Measurements from ENCODE around the gene CFAP70.

Gene CFAP70

GRCh38 chr10:73252445-73253224 lies 106.0 kb downstream of the CFAP70 start, which contains the start of gene MRPS16:
MRPS16 (minus strand) TSS chr10:73252644; CDS start chr10:73252482, 162 bp downstream.
- DNase-seq (ENCODE audit: low read depth), result peak; percentile 96

- no peak for DNase-seq (ENCODE audit: low read depth)
Observed at GRCh38 chr10:73251683-73252444, 106.8 kb downstream of the CFAP70 start.

GRCh38 chr10:73248259-73248724 lies 110.4 kb downstream of the CFAP70 start:
- DNase-seq (ENCODE audit: low read depth), result no peak

DNA sequence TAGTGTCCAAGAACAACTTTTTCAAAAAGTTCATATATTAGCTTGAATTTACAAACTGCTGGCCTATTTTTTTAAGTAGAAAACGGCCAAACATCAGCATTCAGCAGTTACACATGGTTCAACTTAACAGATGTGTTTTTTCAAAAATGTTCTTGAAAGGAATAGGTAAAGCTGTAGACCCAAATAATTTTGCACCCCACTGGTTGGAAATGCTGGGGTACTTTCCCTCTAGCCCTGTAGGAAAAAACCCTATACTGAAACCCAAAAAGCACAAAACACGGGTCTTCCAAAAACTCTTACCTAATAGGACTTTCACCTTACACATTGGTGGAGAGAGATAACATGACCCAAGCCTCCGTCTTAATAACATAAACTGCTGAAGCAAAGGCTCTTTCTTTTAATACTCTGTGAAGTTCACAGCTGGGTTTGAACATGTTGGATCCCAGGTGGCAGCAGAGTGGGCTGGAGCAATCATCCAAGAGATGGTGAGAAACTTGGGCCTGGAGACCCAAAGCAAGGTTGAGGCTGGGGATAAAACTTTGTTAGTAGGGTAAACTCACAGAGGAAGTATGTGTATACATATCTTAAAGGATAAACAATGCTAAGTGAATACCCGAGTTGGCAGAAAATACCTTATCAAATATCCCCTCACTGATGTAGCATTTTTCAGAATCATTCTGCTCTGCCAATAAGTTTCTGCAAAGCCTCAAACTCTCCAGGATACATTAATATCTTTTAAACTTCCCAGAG lies 111.0 kb downstream of the CFAP70 start:
- no peak for DNase-seq (ENCODE audit: low read depth)

- peak; percentile 85 for DNase-seq (ENCODE audit: low read depth)
Observed at GRCh38 chr10:73246646-73247508, 111.8 kb downstream of the CFAP70 start, which contains the start of gene DNAJC9. DNAJC9 (minus strand) TSS chr10:73247255; CDS start chr10:73247189, 66 bp downstream.

DNA sequence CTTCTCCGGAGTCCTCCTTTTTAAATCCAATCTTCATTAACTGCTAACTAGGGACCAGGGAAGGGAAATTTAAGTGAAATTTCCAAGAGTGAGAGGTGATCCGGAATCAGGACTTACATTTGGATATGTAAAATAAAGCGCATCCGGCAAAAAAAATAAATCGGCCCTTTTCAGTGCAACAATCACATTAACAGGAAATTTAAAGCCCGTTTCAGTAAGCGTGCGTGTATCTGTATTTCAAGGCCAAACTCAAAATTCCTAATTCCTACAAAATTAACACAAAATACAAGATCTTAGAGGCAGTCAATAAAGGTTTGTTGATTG lies 112.4 kb downstream of the CFAP70 start:
- no peak for DNase-seq (ENCODE audit: low read depth)

- DNase-seq (ENCODE audit: low read depth), result no peak
Observed at GRCh38 chr10:73244866-73245477, 113.7 kb downstream of the CFAP70 start.

DNA sequence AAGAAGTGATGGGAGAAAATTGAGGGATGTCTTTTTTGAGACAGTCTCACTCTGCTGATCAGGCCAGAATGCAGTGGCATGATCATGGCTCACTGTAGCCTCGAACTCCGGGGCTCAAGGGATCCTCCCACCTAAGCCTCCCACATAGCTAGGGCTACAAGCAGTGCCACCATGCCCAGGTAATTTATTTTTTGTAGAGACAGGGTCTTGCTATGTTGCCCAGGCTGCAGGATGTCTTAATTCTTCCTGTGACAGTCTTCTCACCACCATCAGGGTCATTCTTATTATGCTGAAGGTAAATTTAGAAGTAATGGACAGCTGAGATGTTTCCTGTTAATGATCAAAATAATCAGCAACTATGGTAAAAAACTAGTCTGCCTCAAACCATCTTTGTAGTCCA lies 118.8 kb downstream of the CFAP70 start:
- DNase-seq (ENCODE audit: low read depth), result no peak

- no peak for DNase-seq (ENCODE audit: low read depth)
Observed at GRCh38 chr10:73238990-73239566, 119.6 kb downstream of the CFAP70 start.

- no peak for DNase-seq (ENCODE audit: low read depth)
Observed at GRCh38 chr10:73234695-73235094, 124.0 kb downstream of the CFAP70 start.

- DNase-seq (ENCODE audit: low read depth), result no peak
Observed at GRCh38 chr10:73233883-73234282, 124.8 kb downstream of the CFAP70 start.

DNA sequence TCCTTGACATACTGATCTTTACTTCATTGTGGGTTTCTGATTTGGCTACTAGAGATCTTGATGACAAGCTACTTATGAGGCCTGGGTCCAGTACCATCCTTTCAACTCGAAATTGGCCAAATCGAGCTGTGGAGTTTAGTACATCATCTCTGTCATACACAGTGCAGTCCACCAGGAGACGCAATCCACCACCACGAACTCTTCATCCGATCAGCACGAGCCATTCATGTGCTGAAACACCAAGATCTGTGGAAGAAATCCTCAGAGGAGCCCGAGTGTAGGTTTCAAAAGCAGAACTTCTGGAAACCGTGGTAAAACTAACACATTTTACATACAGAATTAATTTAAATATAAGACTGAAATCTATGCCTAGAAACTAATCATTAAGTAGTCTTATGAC lies 125.8 kb downstream of the CFAP70 start:
- no peak for DNase-seq (ENCODE audit: low read depth)

GRCh38 chr10:73229567-73229966 lies 129.1 kb downstream of the CFAP70 start:
- DNase-seq (ENCODE audit: low read depth), result no peak

DNA sequence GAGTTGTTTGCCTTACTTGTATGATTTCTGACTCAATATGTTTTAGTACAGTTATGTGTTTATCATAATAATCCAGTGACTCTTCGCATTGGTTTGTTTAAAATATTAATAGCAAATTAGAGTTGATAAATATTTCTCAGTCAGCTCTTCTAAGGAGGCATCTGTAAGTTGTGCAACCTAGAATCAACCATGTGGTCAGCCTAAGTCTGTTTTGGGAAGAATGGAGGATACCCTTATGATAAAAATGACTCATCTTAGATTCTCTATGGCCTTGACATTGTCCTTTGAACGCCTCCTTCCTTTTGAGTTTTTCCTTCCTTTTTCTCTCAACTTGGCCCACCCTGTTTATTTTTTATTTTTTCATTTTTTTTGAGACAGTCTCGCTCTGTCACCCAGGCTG lies 130.4 kb downstream of the CFAP70 start:
- DNase-seq (ENCODE audit: low read depth), result no peak

- no peak for DNase-seq (ENCODE audit: low read depth)
Observed at GRCh38 chr10:73226663-73227062, 132.0 kb downstream of the CFAP70 start.

DNA sequence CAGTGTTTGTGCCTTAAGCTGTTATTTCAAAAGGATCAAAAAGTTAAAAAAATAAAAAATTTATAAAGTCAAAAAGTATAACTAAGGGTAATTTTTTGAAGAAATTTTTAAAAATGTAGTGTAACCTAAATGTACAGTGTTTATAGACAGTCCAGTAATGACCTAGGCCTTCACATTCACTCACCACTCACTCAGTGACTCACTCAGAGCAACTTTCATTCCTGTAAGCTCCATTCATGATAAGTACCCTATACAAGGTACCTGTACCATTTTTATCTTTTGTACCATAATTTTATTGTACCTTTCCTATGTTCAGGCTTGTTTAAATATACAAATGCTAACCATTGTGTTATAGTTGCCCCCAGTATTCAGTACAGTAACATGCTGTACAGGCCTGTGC lies 133.1 kb downstream of the CFAP70 start:
- no peak for DNase-seq (ENCODE audit: low read depth)

- no peak for DNase-seq (ENCODE audit: low read depth)
Observed at GRCh38 chr10:73220989-73221388, 137.7 kb downstream of the CFAP70 start.

DNA sequence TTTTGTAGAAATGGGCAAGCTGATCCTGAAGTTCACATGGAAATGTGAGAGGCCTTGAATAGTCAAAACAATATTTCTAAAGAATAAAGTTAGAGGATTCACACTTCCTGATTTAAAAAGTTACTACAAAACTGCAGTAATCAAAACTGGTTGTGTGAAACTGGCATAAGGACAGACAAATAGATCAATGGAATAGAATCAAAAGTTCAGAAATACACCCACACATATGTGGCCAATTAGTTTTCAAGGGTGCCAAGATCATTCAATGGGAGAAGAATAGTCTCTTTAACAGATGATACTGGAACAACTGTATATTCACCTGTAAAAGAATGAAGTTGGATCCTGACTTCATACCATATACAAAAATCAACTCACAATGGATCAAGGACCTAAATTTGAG lies 139.3 kb downstream of the CFAP70 start:
- DNase-seq (ENCODE audit: low read depth), result no peak

- no peak for DNase-seq (ENCODE audit: low read depth)
Observed at GRCh38 chr10:73218431-73219191, 140.1 kb downstream of the CFAP70 start.

GRCh38 chr10:73217628-73218027 lies 141.0 kb downstream of the CFAP70 start:
- no peak for DNase-seq (ENCODE audit: low read depth)

Data from fibroblast of the conjunctiva (primary cell).